Right lobe of liver (tissue), 4 donors: ENCODE results near the gene PAK4.

Experiments
- CTCF ChIP-seq, 4 donors: fragments of 200-600 bp in 3 of 4; fragments of 450-650 bp in 1 of 4; IDR thresholded peaks; one replicate each; pipeline versions ENCODE4 v1.5.1 to v1.8.0; 2016 to 2022; ENCODE audit warnings: antibody characterized with exemption in 4 of 4, mild to moderate bottlenecking in 2 of 4
- POLR2A ChIP-seq: fragments of 450-650 bp; IDR thresholded peaks from one replicate; pipeline ENCODE4 v1.6.1; 2017; ENCODE audit warnings: antibody characterized with exemption, mild to moderate bottlenecking
- donor health status: DM: no; HTN: no; CAD: no.
- donor health status: DM: no; HTN: no; CAD: no.
- donor health status: DM: no; HTN: yes; CAD: no.

- TF ChIP-seq CTCF (IDR thresholded peaks at IDR 0.05) = no peak
- no peak for TF ChIP-seq POLR2A
These were observed 10.3 kb upstream of the PAK4 start for GRCh38 chr19:39115105-39115847.
